IPS-18a (cell line): ENCODE results near the gene PANX2.

Experiments used
- H3K27ac ChIP-seq: one replicate; pipeline ENCODE4 v1.5.1; 2013; ENCODE audit warnings: low read length
- H3K27me3 ChIP-seq: one replicate; pipeline ENCODE4 v1.6.1; 2013; ENCODE audit warnings: mild to moderate bottlenecking, low read length; ENCODE audit not compliant: control insufficient read depth, insufficient read depth
- H3K36me3 ChIP-seq: one replicate; pipeline ENCODE4 v1.6.1; 2013; ENCODE audit warnings: low read depth, low read length; ENCODE audit not compliant: control insufficient read depth
- H3K4me1 ChIP-seq: one replicate; pipeline ENCODE4 v1.6.1; 2013; ENCODE audit warnings: low read depth, low read length; ENCODE audit not compliant: control insufficient read depth
- H3K4me3 ChIP-seq: one replicate; pipeline ENCODE4 v1.5.1; 2013; ENCODE audit warnings: low read length
- H3K9ac ChIP-seq: one replicate; pipeline ENCODE4 v1.6.1; 2013; ENCODE audit warnings: mild to moderate bottlenecking, low read length, moderate library complexity
- H3K9me3 ChIP-seq: one replicate; pipeline ENCODE4 v1.6.1; 2013; ENCODE audit warnings: low read depth, low read length; ENCODE audit not compliant: control insufficient read depth

Gene PANX2

GRCh38 chr22:50175191-50175461 is 4.6 kb downstream of the PANX2 start:
- Histone ChIP-seq H3K4me1 (no peaks in the 10 kb centered on the region), H3K9me3 (no peaks in the 10 kb centered on the region), H3K36me3 (no peaks in the 10 kb centered on the region), H3K27ac (no peak overlapping the region), H3K9ac (no peak overlapping the region), H3K4me3 (no peak overlapping the region), H3K27me3 (peaks cover 17% of the 10 kb centered on the region)

- H3K4me1 ChIP-seq = no peaks in the 10 kb centered on the region
- H3K9ac ChIP-seq = no peak overlapping the region
- H3K27me3 ChIP-seq = peaks cover 12% of the 10 kb centered on the region
- H3K9me3 ChIP-seq = no peaks in the 10 kb centered on the region
- H3K36me3 ChIP-seq = no peaks in the 10 kb centered on the region
- H3K4me3 ChIP-seq = no peak overlapping the region
- no peak overlapping the region for H3K27ac ChIP-seq
These were observed 5.7 kb downstream of the PANX2 start for GRCh38 chr22:50175921-50176849.

GRCh38 chr22:50176850-50177536 is 6.5 kb downstream of the PANX2 start:
- no peaks in the 10 kb centered on the region for H3K9me3 ChIP-seq
- no peaks in the 10 kb centered on the region for H3K36me3 ChIP-seq
- no peak overlapping the region for H3K9ac ChIP-seq
- peaks cover 4% of the 10 kb centered on the region for H3K27me3 ChIP-seq
- no peak overlapping the region for H3K27ac ChIP-seq
- no peaks in the 10 kb centered on the region for H3K4me1 ChIP-seq
- H3K4me3 ChIP-seq = no peak overlapping the region

GRCh38 chr22:50177537-50178470 is 7.3 kb downstream of the PANX2 start:
- no peak overlapping the region for H3K4me3 ChIP-seq
- H3K4me1 ChIP-seq = no peaks in the 10 kb centered on the region
- H3K9me3 ChIP-seq = no peaks in the 10 kb centered on the region
- no peak overlapping the region for H3K9ac ChIP-seq
- no peak overlapping the region for H3K27ac ChIP-seq
- no peaks in the 10 kb centered on the region for H3K27me3 ChIP-seq
- no peaks in the 10 kb centered on the region for H3K36me3 ChIP-seq

GRCh38 chr22:50178471-50178864 is 7.9 kb downstream of the PANX2 start:
- Histone ChIP-seq H3K9me3 (no peaks in the 10 kb centered on the region), H3K27ac (no peak overlapping the region), H3K4me1 (no peaks in the 10 kb centered on the region), H3K36me3 (no peaks in the 10 kb centered on the region), H3K9ac (no peak overlapping the region), H3K27me3 (no peaks in the 10 kb centered on the region), H3K4me3 (no peak overlapping the region)

- H3K27me3 ChIP-seq = no peaks in the 10 kb centered on the region
- H3K9ac ChIP-seq = no peak overlapping the region
- H3K4me3 ChIP-seq = no peak overlapping the region
- no peak overlapping the region for H3K27ac ChIP-seq
- no peaks in the 10 kb centered on the region for H3K4me1 ChIP-seq
- H3K36me3 ChIP-seq = no peaks in the 10 kb centered on the region
- H3K9me3 ChIP-seq = no peaks in the 10 kb centered on the region
These were observed 8.6 kb downstream of the PANX2 start for GRCh38 chr22:50178871-50179869.

GRCh38 chr22:50179937-50180726 is 9.6 kb downstream of the PANX2 start:
- no peak overlapping the region for H3K9ac ChIP-seq
- H3K4me1 ChIP-seq = no peaks in the 10 kb centered on the region
- H3K27ac ChIP-seq = no peak overlapping the region
- no peak overlapping the region for H3K4me3 ChIP-seq
- no peaks in the 10 kb centered on the region for H3K9me3 ChIP-seq
- no peaks in the 10 kb centered on the region for H3K36me3 ChIP-seq
- no peaks in the 10 kb centered on the region for H3K27me3 ChIP-seq

- H3K4me3 ChIP-seq = no peak overlapping the region
- no peak overlapping the region for H3K9ac ChIP-seq
- H3K27ac ChIP-seq = no peak overlapping the region
- H3K27me3 ChIP-seq = no peaks in the 10 kb centered on the region
- no peaks in the 10 kb centered on the region for H3K4me1 ChIP-seq
- no peaks in the 10 kb centered on the region for H3K36me3 ChIP-seq
- H3K9me3 ChIP-seq = no peaks in the 10 kb centered on the region
These were observed 10.4 kb downstream of the PANX2 start for GRCh38 chr22:50180727-50181521.

- Histone ChIP-seq H3K27me3 (no peaks in the 10 kb centered on the region), H3K27ac (no peak overlapping the region), H3K9ac (no peak overlapping the region), H3K9me3 (no peaks in the 10 kb centered on the region), H3K36me3 (no peaks in the 10 kb centered on the region), H3K4me3 (no peak overlapping the region), H3K4me1 (no peaks in the 10 kb centered on the region)
These were observed 11.9 kb downstream of the PANX2 start for GRCh38 chr22:50182176-50183081.
